GM23338 (cell line): ENCODE results near the gene TARS3. TPM values are rescaled to one million over a fixed set of nuclear protein-coding genes. Genes with fewer than 3 reads are reported as not detected.

Experiments
- ATAC-seq: fragments of 200-7000 bp; cut with Tn5 transposase; 3 replicates; pipeline ENCODE4 v1.9.1; 2020
- DNase-seq: peaks from one replicate; pipeline ENCODE4 v3.0.0-alpha.2; 2015; ENCODE audit warnings: low spot score
- H2AFZ ChIP-seq: fragments of 200-600 bp; sonication (generic); 2 replicates; pipeline ENCODE4 v1.8.0; 2016; ENCODE audit warnings: antibody characterized with exemption, mild to moderate bottlenecking, moderate library complexity
- H3F3A ChIP-seq: fragments of 200-600 bp; sonication (generic); replicated peaks from 2 replicates; pipeline ENCODE4 v1.8.0; 2017; ENCODE audit warnings: antibody characterized with exemption, mixed run types, low read depth
- H3K27ac ChIP-seq: fragments of 200-600 bp; sonication (generic); 2 replicates; pipeline ENCODE4 v1.6.1; 2016; ENCODE audit warnings: low read depth
- H3K27me3 ChIP-seq: fragments of 200-600 bp; sonication (generic); 2 replicates; pipeline ENCODE4 v1.8.0; 2016; ENCODE audit warnings: mild to moderate bottlenecking, mixed run types, moderate library complexity; ENCODE audit not compliant: insufficient read depth
- H3K36me3 ChIP-seq: fragments of 200-600 bp; sonication (generic); 2 replicates; pipeline ENCODE4 v1.8.0; 2016; ENCODE audit warnings: mild to moderate bottlenecking; ENCODE audit not compliant: insufficient read depth
- H3K4me1 ChIP-seq: fragments of 200-600 bp; sonication (generic); 2 replicates; pipeline ENCODE4 v1.8.0; 2016; ENCODE audit warnings: mild to moderate bottlenecking, moderate library complexity; ENCODE audit not compliant: insufficient read depth
- H3K4me2 ChIP-seq: fragments of 200-600 bp; sonication (generic); 2 replicates; pipeline ENCODE4 v1.7.1; 2017; ENCODE audit warnings: mixed run types
- H3K4me3 ChIP-seq: fragments of 200-600 bp; sonication (generic); 2 replicates; pipeline ENCODE4 v1.6.1; 2016; ENCODE audit warnings: mixed run types
- H3K79me2 ChIP-seq: fragments of 200-600 bp; sonication (generic); replicated peaks from 2 replicates; pipeline ENCODE4 v1.8.0; 2017; ENCODE audit warnings: mild to moderate bottlenecking; ENCODE audit not compliant: insufficient read depth
- H3K9me2 ChIP-seq: fragments of 200-600 bp; sonication (generic); 2 replicates; pipeline ENCODE4 v1.8.0; 2017; ENCODE audit not compliant: insufficient read depth
- H4K20me1 ChIP-seq: fragments of 200-600 bp; sonication (generic); replicated peaks from 2 replicates; pipeline ENCODE4 v1.8.0; 2017; ENCODE audit warnings: mild to moderate bottlenecking; ENCODE audit not compliant: insufficient read depth
- H3K27ac Mint-ChIP-seq: 2 replicates; pipeline ENCODE4 v1.8.0; 2020; ENCODE audit warnings: inconsistent platforms, mild to moderate bottlenecking, moderate library complexity, mixed read lengths
- H3K27me3 Mint-ChIP-seq: 3 replicates; pipeline ENCODE4 v1.8.0; 2022; ENCODE audit warnings: low read depth, mild to moderate bottlenecking, moderate library complexity, mixed read lengths, inconsistent platforms; ENCODE audit not compliant: insufficient read depth, poor library complexity
- H3K36me3 Mint-ChIP-seq: 3 replicates; pipeline ENCODE4 v1.8.0; 2021; ENCODE audit warnings: low read depth, mild to moderate bottlenecking, inconsistent platforms, moderate library complexity, mixed read lengths
- H3K4me1 Mint-ChIP-seq: 3 replicates; pipeline ENCODE4 v1.8.0; 2020; ENCODE audit warnings: mild to moderate bottlenecking, inconsistent platforms, mixed read lengths
- H3K4me3 Mint-ChIP-seq: 3 replicates; pipeline ENCODE4 v1.8.0; 2021; ENCODE audit warnings: moderate library complexity, mild to moderate bottlenecking, inconsistent platforms, mixed read lengths
- H3K9me3 Mint-ChIP-seq: 3 replicates; pipeline ENCODE4 v1.8.0; 2020; ENCODE audit warnings: moderate library complexity, mild to moderate bottlenecking, inconsistent platforms, mixed read lengths
- CREB1 ChIP-seq: fragments of 250-450 bp; sonication (Bioruptor Pico); IDR thresholded peaks from 2 replicates; pipeline ENCODE4 v1.5.0; 2020; ENCODE audit warnings: low read depth, mild to moderate bottlenecking, moderate library complexity
- CTCF ChIP-seq, 2 experiments: fragments of 200-600 bp in 1 of 2; sonication (generic) in 1 of 2; conservative IDR thresholded peaks; 2 replicates each; pipeline versions ENCODE4 v1.5.1 to v1.6.1; 2016 to 2017; ENCODE audit warnings: antibody characterized with exemption in 2 of 2, low read depth in 2 of 2, mild to moderate bottlenecking in 2 of 2, moderate library complexity in 1 of 2
- POLR2AphosphoS5 ChIP-seq: IDR thresholded peaks from 2 replicates; pipeline ENCODE4 v1.6.1; 2016; ENCODE audit warnings: antibody characterized with exemption, low read depth
- ZNF331 ChIP-seq: fragments of 250-450 bp; sonication (Bioruptor Pico); IDR thresholded peaks from 2 replicates; pipeline ENCODE4 v1.5.0; 2020; ENCODE audit warnings: low read depth, mild to moderate bottlenecking, moderate library complexity
- polyA plus RNA-seq: library from polyadenylated mRNA; unstranded; fragments of >200 nt; fragmentation: Nextera tagmentation; extraction: Ambion mirVana; gene quantifications from 2 replicates; pipeline ENCODE4 v1.2.1, GENCODE V29; 2016
- total RNA-seq: library from RNA; depleted of rRNA; stranded (reverse); fragments of >200 nt; shearing (Covaris generic); gene quantifications from 2 replicates; pipeline ENCODE4 v1.2.3, GENCODE V29; 2014
- TF ChIP-seq, protein P1 (sequence below): IDR thresholded peaks from one replicate; pipeline ENCODE4 v1.6.1; 2018; ENCODE audit warnings: antibody characterized with exemption; ENCODE audit not compliant: unreplicated experiment

The TARS3 gene
- total and polyA plus RNA-seq, 2 experiments from 2014 or later, result 13.0 to 15.4 TPM

- TF ChIP-seq CTCF (conservative IDR thresholded peaks at IDR 0.05; ENCODE audit: low read depth in 2 of 2) (no peak), CREB1 (CRISPR knock-in tag) (no peak)
- TF ChIP-seq, protein P1, sequence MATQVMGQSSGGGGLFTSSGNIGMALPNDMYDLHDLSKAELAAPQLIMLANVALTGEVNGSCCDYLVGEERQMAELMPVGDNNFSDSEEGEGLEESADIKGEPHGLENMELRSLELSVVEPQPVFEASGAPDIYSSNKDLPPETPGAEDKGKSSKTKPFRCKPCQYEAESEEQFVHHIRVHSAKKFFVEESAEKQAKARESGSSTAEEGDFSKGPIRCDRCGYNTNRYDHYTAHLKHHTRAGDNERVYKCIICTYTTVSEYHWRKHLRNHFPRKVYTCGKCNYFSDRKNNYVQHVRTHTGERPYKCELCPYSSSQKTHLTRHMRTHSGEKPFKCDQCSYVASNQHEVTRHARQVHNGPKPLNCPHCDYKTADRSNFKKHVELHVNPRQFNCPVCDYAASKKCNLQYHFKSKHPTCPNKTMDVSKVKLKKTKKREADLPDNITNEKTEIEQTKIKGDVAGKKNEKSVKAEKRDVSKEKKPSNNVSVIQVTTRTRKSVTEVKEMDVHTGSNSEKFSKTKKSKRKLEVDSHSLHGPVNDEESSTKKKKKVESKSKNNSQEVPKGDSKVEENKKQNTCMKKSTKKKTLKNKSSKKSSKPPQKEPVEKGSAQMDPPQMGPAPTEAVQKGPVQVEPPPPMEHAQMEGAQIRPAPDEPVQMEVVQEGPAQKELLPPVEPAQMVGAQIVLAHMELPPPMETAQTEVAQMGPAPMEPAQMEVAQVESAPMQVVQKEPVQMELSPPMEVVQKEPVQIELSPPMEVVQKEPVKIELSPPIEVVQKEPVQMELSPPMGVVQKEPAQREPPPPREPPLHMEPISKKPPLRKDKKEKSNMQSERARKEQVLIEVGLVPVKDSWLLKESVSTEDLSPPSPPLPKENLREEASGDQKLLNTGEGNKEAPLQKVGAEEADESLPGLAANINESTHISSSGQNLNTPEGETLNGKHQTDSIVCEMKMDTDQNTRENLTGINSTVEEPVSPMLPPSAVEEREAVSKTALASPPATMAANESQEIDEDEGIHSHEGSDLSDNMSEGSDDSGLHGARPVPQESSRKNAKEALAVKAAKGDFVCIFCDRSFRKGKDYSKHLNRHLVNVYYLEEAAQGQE, result no peak
Observed at GRCh38 chr15:101618076-101618475, 106.2 kb downstream of the TARS3 start (continued).

DNA sequence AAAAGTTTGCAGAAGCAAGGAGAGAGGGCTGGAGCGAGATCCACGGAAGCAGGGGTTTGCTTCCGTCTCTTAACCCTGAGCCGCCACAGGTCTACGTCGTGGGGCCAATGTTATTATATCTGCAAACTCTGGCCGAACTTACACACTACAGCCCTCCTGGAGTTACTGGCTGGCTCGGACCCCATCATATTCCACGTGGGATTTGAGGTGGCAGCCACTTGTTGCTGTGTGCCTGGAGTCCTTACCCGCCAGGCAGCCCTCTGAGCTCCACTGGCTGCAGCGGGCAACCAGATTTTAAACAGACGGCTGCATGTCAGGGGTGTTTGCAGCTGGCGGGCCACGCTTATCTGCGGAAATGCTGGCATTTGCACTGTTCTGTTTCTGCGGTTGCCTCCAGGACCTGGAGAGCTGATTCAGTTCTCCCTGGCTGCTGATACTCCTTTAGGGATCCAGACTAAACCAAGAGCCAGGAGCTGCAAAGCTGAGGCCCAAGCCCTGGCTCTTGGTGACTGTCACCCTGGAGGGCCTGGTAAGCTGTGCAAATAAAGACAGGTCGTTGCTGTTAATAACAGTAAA lies 106.8 kb downstream of the TARS3 start:
- Mint-ChIP-seq H3K27ac (no peak overlapping the region), H3K36me3 (no peaks in the 10 kb centered on the region), H3K27me3 (peaks cover 14% of the 10 kb centered on the region), H3K4me1 (peaks cover 31% of the 10 kb centered on the region), H3K9me3 (no peaks in the 10 kb centered on the region), H3K4me3 (no peak overlapping the region)
- no peaks in the 10 kb centered on the region for H4K20me1 ChIP-seq
- no peaks in the 10 kb centered on the region for H3K27me3 ChIP-seq
- DNase-seq, result no peak
- H3K27ac ChIP-seq, result no peak overlapping the region
- ATAC-seq, result no peak
- H3K9me2 ChIP-seq, result no peaks in the 10 kb centered on the region
- peaks cover 8% of the 10 kb centered on the region for H3K4me1 ChIP-seq
- H3K4me3 ChIP-seq, result no peak overlapping the region
- no peak overlapping the region for H2AFZ ChIP-seq
- TF ChIP-seq CREB1 (CRISPR knock-in tag), result no peak
- no peak for TF ChIP-seq ZNF331
- no peaks in the 10 kb centered on the region for H3K36me3 ChIP-seq
- no peaks in the 10 kb centered on the region for H3F3A ChIP-seq
- no peaks in the 10 kb centered on the region for H3K79me2 ChIP-seq
- no peak overlapping the region for H3K4me2 ChIP-seq

GRCh38 chr15:101615986-101616848 lies 108.1 kb downstream of the TARS3 start:
- H3K9me3 Mint-ChIP-seq, result no peaks in the 10 kb centered on the region
- Histone ChIP-seq H3F3A (no peaks in the 10 kb centered on the region), H3K27me3 (no peaks in the 10 kb centered on the region), H2AFZ (peak overlapping the region; percentile 98), H4K20me1 (no peaks in the 10 kb centered on the region), H3K79me2 (no peaks in the 10 kb centered on the region), H3K4me1 (peaks cover 8% of the 10 kb centered on the region), H3K27ac (no peak overlapping the region), H3K9me2 (no peaks in the 10 kb centered on the region), H3K4me2 (peak overlapping the region; percentile 71), H3K36me3 (no peaks in the 10 kb centered on the region), H3K4me3 (peak overlapping the region; percentile 45)
- H3K27me3 Mint-ChIP-seq, result peaks cover 17% of the 10 kb centered on the region
- peak; percentile 83 for ATAC-seq
- peaks cover 29% of the 10 kb centered on the region for H3K4me1 Mint-ChIP-seq
- TF ChIP-seq ZNF331 (no peak), POLR2AphosphoS5 (0 out of 2 replicates have a peak, but pooled peaks have one; percentile 17)
- peak; percentile 88 for DNase-seq
- no peak overlapping the region for H3K27ac Mint-ChIP-seq
- peak overlapping the region; percentile 70 for H3K4me3 Mint-ChIP-seq
- H3K36me3 Mint-ChIP-seq, result no peaks in the 10 kb centered on the region
